ENCODE measurements around the gene PGLYRP3. TPM values are rescaled to one million over a fixed set of nuclear protein-coding genes. Genes with fewer than 3 reads are reported as not detected.

PGLYRP3 gene
- total RNA-seq, 1 donor from 2014 or later: not detected

DNA sequence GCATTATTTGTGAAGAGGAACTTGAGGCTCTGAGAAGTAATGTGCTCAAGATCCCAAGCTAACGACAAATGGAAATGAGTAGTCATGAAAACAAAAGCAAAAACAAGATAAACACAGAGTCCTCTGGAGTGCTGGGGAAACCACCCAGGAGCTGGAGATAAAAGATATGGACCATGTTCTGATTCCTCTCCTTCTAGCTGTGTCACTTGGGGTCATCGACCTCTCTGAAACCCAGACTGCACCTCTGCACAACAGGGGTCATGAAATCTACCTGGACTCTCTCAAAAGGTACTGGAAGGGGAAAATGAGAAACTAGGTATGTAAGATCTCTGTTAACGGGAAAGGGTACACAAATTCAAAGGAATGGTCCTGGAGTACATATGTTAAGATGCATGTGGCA is 29.4 kb upstream of the PGLYRP3 start:
- DNase-seq (ENCODE audit: low spot score in 2 of 2): no peak
- Histone ChIP-seq H3K36me3 (no peaks in the 10 kb centered on the region), H3K9me3 (no peaks in the 10 kb centered on the region), H3K4me1 (no peaks in the 10 kb centered on the region), H3K4me3 (no peak overlapping the region), H3K27ac (no peak overlapping the region), H3K27me3 (no peaks in the 10 kb centered on the region)
- intact Hi-C loops (cut with DNase I): no loop called here
- TF ChIP-seq, protein P1, sequence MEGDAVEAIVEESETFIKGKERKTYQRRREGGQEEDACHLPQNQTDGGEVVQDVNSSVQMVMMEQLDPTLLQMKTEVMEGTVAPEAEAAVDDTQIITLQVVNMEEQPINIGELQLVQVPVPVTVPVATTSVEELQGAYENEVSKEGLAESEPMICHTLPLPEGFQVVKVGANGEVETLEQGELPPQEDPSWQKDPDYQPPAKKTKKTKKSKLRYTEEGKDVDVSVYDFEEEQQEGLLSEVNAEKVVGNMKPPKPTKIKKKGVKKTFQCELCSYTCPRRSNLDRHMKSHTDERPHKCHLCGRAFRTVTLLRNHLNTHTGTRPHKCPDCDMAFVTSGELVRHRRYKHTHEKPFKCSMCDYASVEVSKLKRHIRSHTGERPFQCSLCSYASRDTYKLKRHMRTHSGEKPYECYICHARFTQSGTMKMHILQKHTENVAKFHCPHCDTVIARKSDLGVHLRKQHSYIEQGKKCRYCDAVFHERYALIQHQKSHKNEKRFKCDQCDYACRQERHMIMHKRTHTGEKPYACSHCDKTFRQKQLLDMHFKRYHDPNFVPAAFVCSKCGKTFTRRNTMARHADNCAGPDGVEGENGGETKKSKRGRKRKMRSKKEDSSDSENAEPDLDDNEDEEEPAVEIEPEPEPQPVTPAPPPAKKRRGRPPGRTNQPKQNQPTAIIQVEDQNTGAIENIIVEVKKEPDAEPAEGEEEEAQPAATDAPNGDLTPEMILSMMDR (IDR thresholded peaks at IDR 0.05): no peak

DNA sequence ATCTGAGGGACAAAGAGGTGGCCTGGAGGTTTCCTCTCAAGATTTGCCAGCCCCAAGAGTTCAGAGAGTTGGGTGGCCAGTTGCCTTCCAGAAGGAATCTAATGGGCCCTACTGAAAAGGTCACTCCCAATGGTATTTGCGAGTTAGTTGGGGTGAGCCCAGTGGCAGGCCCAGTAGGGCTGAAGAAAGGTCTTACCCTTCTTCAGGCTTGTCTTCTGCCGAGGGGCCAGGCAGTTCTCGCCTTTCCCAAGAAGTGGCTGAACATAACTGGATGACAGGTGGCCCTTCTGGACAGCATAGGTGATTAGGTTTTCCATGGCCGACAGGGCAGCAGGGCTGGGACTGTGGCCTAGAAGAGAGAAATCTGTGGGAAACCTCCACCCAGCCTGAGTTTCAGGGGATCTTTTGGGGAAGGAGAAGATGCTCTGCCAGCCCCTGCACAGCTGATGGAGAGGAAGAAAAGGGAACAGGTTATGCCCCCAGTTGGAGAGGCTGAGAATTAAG is 28.7 kb upstream of the PGLYRP3 start:
- no peaks in the 10 kb centered on the region for H3K4me1 ChIP-seq
- TF ChIP-seq, protein P1 (IDR thresholded peaks at IDR 0.05): no peak
- no peak for DNase-seq (ENCODE audit: low spot score in 2 of 2)
- H3K9me3 ChIP-seq: no peaks in the 10 kb centered on the region
- no peak overlapping the region for H3K4me3 ChIP-seq
- intact Hi-C loops (cut with DNase I): no loop called here
- no peaks in the 10 kb centered on the region for H3K27me3 ChIP-seq
- no peaks in the 10 kb centered on the region for H3K36me3 ChIP-seq
- no peak overlapping the region for H3K27ac ChIP-seq

DNA sequence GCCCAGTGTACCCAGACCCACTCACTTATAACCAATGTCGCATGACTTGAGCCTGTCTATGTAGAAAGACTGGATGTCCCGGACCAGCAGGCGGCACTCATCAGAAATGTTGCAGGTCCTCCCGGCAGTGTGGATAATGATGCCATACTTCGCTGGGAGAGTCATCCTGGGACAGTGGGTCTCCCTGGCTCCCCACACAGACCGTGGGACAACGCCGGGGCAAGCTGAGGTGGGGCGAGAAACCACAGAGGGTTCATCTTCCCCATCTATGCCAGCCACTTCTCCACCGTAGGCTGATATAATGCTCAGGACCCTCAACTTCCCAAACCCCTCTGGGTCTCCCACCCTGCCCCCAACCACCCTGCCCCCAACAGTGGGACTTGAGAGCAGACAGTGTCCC is 27.6 kb upstream of the PGLYRP3 start:
- H3K4me3 ChIP-seq: no peak overlapping the region
- H3K4me1 ChIP-seq: no peaks in the 10 kb centered on the region
- H3K9me3 ChIP-seq: no peaks in the 10 kb centered on the region
- H3K36me3 ChIP-seq: no peaks in the 10 kb centered on the region
- TF ChIP-seq, protein P1 (IDR thresholded peaks at IDR 0.05): no peak
- no peaks in the 10 kb centered on the region for H3K27me3 ChIP-seq
- H3K27ac ChIP-seq: no peak overlapping the region
- intact Hi-C loops (cut with DNase I): no loop called here
- no peak for DNase-seq (ENCODE audit: low spot score in 2 of 2)

DNA sequence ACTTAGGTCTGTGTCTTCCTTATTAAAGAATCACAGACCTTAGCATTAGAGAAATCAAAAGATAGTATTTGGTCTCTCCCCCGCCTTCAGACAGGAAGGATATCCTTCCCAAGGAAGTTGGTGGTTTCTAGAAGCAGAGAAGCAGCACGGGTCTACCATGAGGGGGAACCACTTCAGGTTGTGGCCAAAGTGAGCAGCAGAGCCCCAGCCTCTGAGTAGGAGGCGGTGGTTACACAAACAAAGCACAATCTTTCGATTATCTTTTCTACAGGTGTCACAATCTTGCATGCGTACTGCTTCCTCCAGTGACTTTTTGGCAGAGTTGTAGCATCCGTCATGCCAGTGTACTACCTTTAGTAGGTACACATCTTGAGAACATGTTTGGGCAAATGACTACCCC is 27.1 kb upstream of the PGLYRP3 start:
- no peaks in the 10 kb centered on the region for H3K36me3 ChIP-seq
- H3K4me1 ChIP-seq: no peaks in the 10 kb centered on the region
- H3K27me3 ChIP-seq: no peaks in the 10 kb centered on the region
- TF ChIP-seq, protein P1 (IDR thresholded peaks at IDR 0.05): no peak
- no peak for DNase-seq (ENCODE audit: low spot score in 2 of 2)
- H3K9me3 ChIP-seq: no peaks in the 10 kb centered on the region
- H3K27ac ChIP-seq: no peak overlapping the region
- H3K4me3 ChIP-seq: no peak overlapping the region
- intact Hi-C loops (cut with DNase I): no loop called here

DNA sequence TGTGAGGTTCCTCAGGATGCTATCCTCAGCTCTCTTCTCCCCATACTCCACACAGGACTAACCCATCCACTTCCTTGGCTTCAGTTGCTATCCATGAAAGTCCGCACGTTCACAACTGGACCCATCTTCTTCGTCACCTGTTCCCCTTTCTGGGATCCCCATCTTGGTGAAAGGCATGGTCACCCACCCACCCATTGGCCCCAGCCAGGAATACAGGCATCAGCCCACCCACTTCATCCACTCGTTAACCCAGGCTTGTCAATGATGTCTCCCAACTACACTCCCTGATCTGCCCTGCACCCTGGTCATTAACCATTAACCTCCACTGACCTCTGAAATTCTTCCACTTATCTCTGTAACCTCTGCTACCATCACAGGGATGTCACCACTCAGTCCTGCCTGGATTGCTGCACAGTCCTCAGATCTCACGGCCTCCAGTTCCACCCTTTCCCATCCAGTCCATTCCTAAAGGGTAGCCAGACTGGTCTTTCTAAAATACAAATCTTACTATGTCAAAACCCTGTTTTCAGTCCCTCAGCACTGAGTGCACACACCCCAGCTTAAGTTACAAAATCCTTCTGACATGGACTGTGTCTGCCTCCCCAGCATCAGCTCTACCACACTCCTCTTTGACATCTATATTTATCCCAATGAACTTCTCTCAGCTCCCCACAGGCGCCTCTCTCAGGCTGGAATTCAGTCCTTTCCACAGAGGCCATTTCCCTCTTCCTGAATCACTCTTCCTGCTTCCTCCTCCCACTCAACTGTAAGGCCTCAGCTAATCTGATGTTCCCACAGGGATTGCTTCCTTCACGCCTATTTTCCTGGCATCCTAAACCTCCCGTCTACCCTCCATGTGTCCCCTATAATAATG is 25.5 kb upstream of the PGLYRP3 start:
- intact Hi-C loops (cut with DNase I): no loop called here
- no peaks in the 10 kb centered on the region for H3K27me3 ChIP-seq
- H3K36me3 ChIP-seq: no peaks in the 10 kb centered on the region
- DNase-seq (ENCODE audit: low spot score in 2 of 2): no peak
- H3K27ac ChIP-seq: no peak overlapping the region
- H3K9me3 ChIP-seq: no peaks in the 10 kb centered on the region
- TF ChIP-seq, protein P1 (IDR thresholded peaks at IDR 0.05): no peak
- no peaks in the 10 kb centered on the region for H3K4me1 ChIP-seq
- no peak overlapping the region for H3K4me3 ChIP-seq
